Measurements from ENCODE around the gene CREB1. TPM values are rescaled to one million over a fixed set of nuclear protein-coding genes. Genes with fewer than 3 reads are reported as not detected.

The CREB1 gene
- total RNA-seq, 1 donor from 2014 or later = 89.6 TPM

- Mint-ChIP-seq H3K27ac (no peak overlapping the region), H3K4me1 (ENCODE audit: unreplicated experiment) (no peaks in the 10 kb centered on the region), H3K4me3 (no peak overlapping the region), H3K36me3 (peaks cover 68% of the 10 kb centered on the region), H3K9me3 (no peaks in the 10 kb centered on the region), H3K27me3 (no peaks in the 10 kb centered on the region)
- no peak for TF ChIP-seq CTCF (conservative IDR thresholded peaks at IDR 0.05)
- DNase-seq (ENCODE audit: extremely low spot score, unreplicated experiment) = no peak
Observed at GRCh38 chr2:207587305-207587704, 57.5 kb downstream of the CREB1 start.

- Mint-ChIP-seq H3K9me3 (peaks cover 3% of the 10 kb centered on the region), H3K4me1 (ENCODE audit: unreplicated experiment) (no peaks in the 10 kb centered on the region), H3K27me3 (no peaks in the 10 kb centered on the region), H3K4me3 (no peak overlapping the region), H3K36me3 (peaks cover 68% of the 10 kb centered on the region), H3K27ac (no peak overlapping the region)
- DNase-seq (ENCODE audit: extremely low spot score, unreplicated experiment) = no peak
- TF ChIP-seq CTCF (conservative IDR thresholded peaks at IDR 0.05) = no peak
Observed at GRCh38 chr2:207589143-207589542, 59.4 kb downstream of the CREB1 start.

- peaks cover 49% of the 10 kb centered on the region for H3K36me3 Mint-ChIP-seq
- H3K9me3 Mint-ChIP-seq = peaks cover 3% of the 10 kb centered on the region
Observed at GRCh38 chr2:207593277-207593676, 63.5 kb downstream of the CREB1 start.

GRCh38 chr2:207594264-207594663 is 64.5 kb downstream of the CREB1 start:
- DNase-seq (ENCODE audit: extremely low spot score, unreplicated experiment) = no peak
- no peak overlapping the region for H3K27ac Mint-ChIP-seq
- H3K4me1 Mint-ChIP-seq (ENCODE audit: unreplicated experiment) = no peaks in the 10 kb centered on the region
- TF ChIP-seq CTCF (conservative IDR thresholded peaks at IDR 0.05) = no peak
- H3K4me3 Mint-ChIP-seq = no peak overlapping the region
- H3K27me3 Mint-ChIP-seq = no peaks in the 10 kb centered on the region
- H3K36me3 Mint-ChIP-seq = peaks cover 40% of the 10 kb centered on the region
- peaks cover 3% of the 10 kb centered on the region for H3K9me3 Mint-ChIP-seq

More at GRCh38 chr2:207593277-207593676, 63.5 kb downstream of the CREB1 start:
- Mint-ChIP-seq H3K4me1 (ENCODE audit: unreplicated experiment) (no peaks in the 10 kb centered on the region), H3K27ac (no peak overlapping the region), H3K27me3 (no peaks in the 10 kb centered on the region), H3K4me3 (no peak overlapping the region)
- no peak for DNase-seq (ENCODE audit: extremely low spot score, unreplicated experiment)
- no peak for TF ChIP-seq CTCF (conservative IDR thresholded peaks at IDR 0.05)

GRCh38 chr2:207594731-207595130 is 65.0 kb downstream of the CREB1 start:
- no peaks in the 10 kb centered on the region for H3K4me1 Mint-ChIP-seq (ENCODE audit: unreplicated experiment)
- H3K27ac Mint-ChIP-seq = no peak overlapping the region
- no peak overlapping the region for H3K4me3 Mint-ChIP-seq
- DNase-seq (ENCODE audit: extremely low spot score, unreplicated experiment) = no peak
- peaks cover 3% of the 10 kb centered on the region for H3K9me3 Mint-ChIP-seq
- peaks cover 39% of the 10 kb centered on the region for H3K36me3 Mint-ChIP-seq
- no peak for TF ChIP-seq CTCF (conservative IDR thresholded peaks at IDR 0.05)
- H3K27me3 Mint-ChIP-seq = no peaks in the 10 kb centered on the region

- Mint-ChIP-seq H3K36me3 (peaks cover 24% of the 10 kb centered on the region), H3K27me3 (no peaks in the 10 kb centered on the region), H3K4me1 (ENCODE audit: unreplicated experiment) (peaks cover 8% of the 10 kb centered on the region), H3K9me3 (no peaks in the 10 kb centered on the region), H3K4me3 (no peak overlapping the region), H3K27ac (no peak overlapping the region)
- TF ChIP-seq CTCF (conservative IDR thresholded peaks at IDR 0.05) = no peak
- no peak for DNase-seq (ENCODE audit: extremely low spot score, unreplicated experiment)
Observed at GRCh38 chr2:207599636-207600035, 69.9 kb downstream of the CREB1 start.
